HUES6 (cell line): ENCODE data around the gene WDFY3.
A peak's percentile ranks its signal among the peaks of the same experiment; 100 is the strongest.

Source experiments
- H3K27ac ChIP-seq: 2 replicates; pipeline ENCODE4 v1.7.0; 2013; ENCODE audit warnings: low read depth, mild to moderate bottlenecking, low read length, inconsistent platforms
- H3K27me3 ChIP-seq: 2 replicates; pipeline ENCODE4 v1.6.1; 2013; ENCODE audit warnings: low read length; ENCODE audit not compliant: control insufficient read depth, insufficient read depth
- H3K36me3 ChIP-seq: 2 replicates; pipeline ENCODE4 v1.6.1; 2013; ENCODE audit warnings: low read length; ENCODE audit not compliant: control insufficient read depth, insufficient read depth
- H3K4me1 ChIP-seq: 2 replicates; pipeline ENCODE4 v1.6.1; 2013; ENCODE audit warnings: low read length; ENCODE audit not compliant: control insufficient read depth, insufficient read depth
- H3K4me3 ChIP-seq: 2 replicates; pipeline ENCODE4 v1.5.1; 2013; ENCODE audit warnings: low read depth, low read length
- H3K9ac ChIP-seq: one replicate; pipeline ENCODE4 v1.6.1; 2013; ENCODE audit warnings: mild to moderate bottlenecking, low read length
- H3K9me3 ChIP-seq: 2 replicates; pipeline ENCODE4 v1.6.1; 2013; ENCODE audit warnings: low read depth, low read length; ENCODE audit not compliant: control insufficient read depth, insufficient read depth

Gene WDFY3

GRCh38 chr4:84750260-84750959 is 216.1 kb downstream of the WDFY3 start:
- no peak overlapping the region for H3K4me3 ChIP-seq
- H3K27me3 ChIP-seq, result no peaks in the 10 kb centered on the region
- H3K9me3 ChIP-seq, result no peaks in the 10 kb centered on the region
- H3K4me1 ChIP-seq, result no peaks in the 10 kb centered on the region
- H3K27ac ChIP-seq, result no peak overlapping the region
- H3K36me3 ChIP-seq, result peaks cover 80% of the 10 kb centered on the region
- H3K9ac ChIP-seq, result no peak overlapping the region

GRCh38 chr4:84740057-84740456 is 226.4 kb downstream of the WDFY3 start:
- no peak overlapping the region for H3K27ac ChIP-seq
- no peak overlapping the region for H3K4me3 ChIP-seq
- H3K9ac ChIP-seq, result no peak overlapping the region
- H3K27me3 ChIP-seq, result no peaks in the 10 kb centered on the region
- H3K9me3 ChIP-seq, result no peaks in the 10 kb centered on the region
- peaks cover 83% of the 10 kb centered on the region for H3K36me3 ChIP-seq
- H3K4me1 ChIP-seq, result no peaks in the 10 kb centered on the region

GRCh38 chr4:84738622-84739021 is 227.9 kb downstream of the WDFY3 start:
- Histone ChIP-seq H3K9ac (no peak overlapping the region), H3K27me3 (no peaks in the 10 kb centered on the region), H3K4me1 (no peaks in the 10 kb centered on the region), H3K4me3 (no peak overlapping the region), H3K9me3 (no peaks in the 10 kb centered on the region), H3K27ac (no peak overlapping the region), H3K36me3 (peaks cover 78% of the 10 kb centered on the region)

GRCh38 chr4:84737656-84738055 is 228.8 kb downstream of the WDFY3 start:
- Histone ChIP-seq H3K27me3 (no peaks in the 10 kb centered on the region), H3K36me3 (peaks cover 78% of the 10 kb centered on the region), H3K4me1 (no peaks in the 10 kb centered on the region), H3K9me3 (no peaks in the 10 kb centered on the region), H3K9ac (no peak overlapping the region), H3K4me3 (no peak overlapping the region), H3K27ac (peak overlapping the region; percentile 44; the same call in 1 of the 2 replicates)

GRCh38 chr4:84734037-84734436 is 232.5 kb downstream of the WDFY3 start:
- Histone ChIP-seq H3K9me3 (no peaks in the 10 kb centered on the region), H3K4me1 (no peaks in the 10 kb centered on the region), H3K4me3 (no peak overlapping the region), H3K9ac (no peak overlapping the region), H3K27me3 (no peaks in the 10 kb centered on the region), H3K36me3 (peaks cover 57% of the 10 kb centered on the region), H3K27ac (no peak overlapping the region)

- Histone ChIP-seq H3K9me3 (no peaks in the 10 kb centered on the region), H3K4me3 (no peak overlapping the region), H3K4me1 (no peaks in the 10 kb centered on the region), H3K27ac (no peak overlapping the region), H3K9ac (no peak overlapping the region), H3K27me3 (no peaks in the 10 kb centered on the region), H3K36me3 (peaks cover 52% of the 10 kb centered on the region)
Observed at GRCh38 chr4:84733343-84734033, 233.0 kb downstream of the WDFY3 start.

- Histone ChIP-seq H3K9ac (no peak overlapping the region), H3K4me1 (no peaks in the 10 kb centered on the region), H3K27ac (no peak overlapping the region), H3K27me3 (no peaks in the 10 kb centered on the region), H3K36me3 (peaks cover 27% of the 10 kb centered on the region), H3K4me3 (no peak overlapping the region), H3K9me3 (no peaks in the 10 kb centered on the region)
Observed at GRCh38 chr4:84730375-84730774, 236.1 kb downstream of the WDFY3 start.

- H3K4me3 ChIP-seq, result no peak overlapping the region
- H3K9me3 ChIP-seq, result no peaks in the 10 kb centered on the region
- no peaks in the 10 kb centered on the region for H3K27me3 ChIP-seq
- peaks cover 36% of the 10 kb centered on the region for H3K36me3 ChIP-seq
- no peak overlapping the region for H3K27ac ChIP-seq
- no peaks in the 10 kb centered on the region for H3K4me1 ChIP-seq
- no peak overlapping the region for H3K9ac ChIP-seq
Observed at GRCh38 chr4:84727491-84727890, 239.0 kb downstream of the WDFY3 start.

- no peak overlapping the region for H3K27ac ChIP-seq
- peaks cover 39% of the 10 kb centered on the region for H3K36me3 ChIP-seq
- no peak overlapping the region for H3K9ac ChIP-seq
Observed at GRCh38 chr4:84726356-84726755, 240.1 kb downstream of the WDFY3 start.

GRCh38 chr4:84722720-84723119 is 243.8 kb downstream of the WDFY3 start:
- peaks cover 67% of the 10 kb centered on the region for H3K36me3 ChIP-seq
- no peak overlapping the region for H3K4me3 ChIP-seq
- H3K9me3 ChIP-seq, result no peaks in the 10 kb centered on the region
- no peaks in the 10 kb centered on the region for H3K4me1 ChIP-seq
- H3K27me3 ChIP-seq, result no peaks in the 10 kb centered on the region
- H3K9ac ChIP-seq, result no peak overlapping the region
- no peak overlapping the region for H3K27ac ChIP-seq

More at GRCh38 chr4:84726356-84726755, 240.1 kb downstream of the WDFY3 start:
- no peaks in the 10 kb centered on the region for H3K4me1 ChIP-seq
- H3K9me3 ChIP-seq, result no peaks in the 10 kb centered on the region
- H3K4me3 ChIP-seq, result no peak overlapping the region
- no peaks in the 10 kb centered on the region for H3K27me3 ChIP-seq

GRCh38 chr4:84719115-84719514 is 247.4 kb downstream of the WDFY3 start:
- Histone ChIP-seq H3K27ac (no peak overlapping the region), H3K9ac (no peak overlapping the region), H3K4me1 (no peaks in the 10 kb centered on the region), H3K4me3 (no peak overlapping the region), H3K36me3 (peaks cover 64% of the 10 kb centered on the region), H3K9me3 (no peaks in the 10 kb centered on the region), H3K27me3 (no peaks in the 10 kb centered on the region)
